HEK293 (cell line): ENCODE measurements around the gene SERTAD4.

Source experiments
- EGR2 ChIP-seq: fragments of 450-650 bp; formaldehyde crosslinking; IDR thresholded peaks from 2 replicates; pipeline ENCODE4 v1.5.1; 2016; ENCODE audit warnings: low read depth, missing biosample characterization, missing genetic modification characterization
- IKZF3 ChIP-seq: fragments of 450-650 bp; IDR thresholded peaks from 2 replicates; pipeline ENCODE4 v1.5.0; 2018; ENCODE audit warnings: missing biosample characterization, mild to moderate bottlenecking, missing genetic modification characterization, moderate library complexity
- KLF17 ChIP-seq: fragments of 450-650 bp; formaldehyde crosslinking; IDR thresholded peaks from 2 replicates; pipeline ENCODE4 v1.5.1; 2016; ENCODE audit warnings: missing biosample characterization, missing genetic modification characterization
- KLF9 ChIP-seq: fragments of 450-650 bp; formaldehyde crosslinking; IDR thresholded peaks from 2 replicates; pipeline ENCODE4 v1.5.1; 2016; ENCODE audit warnings: missing biosample characterization, missing genetic modification characterization, low read depth
- MEIS1 ChIP-seq: sonication (generic); formaldehyde crosslinking; IDR thresholded peaks from 2 replicates; pipeline ENCODE4 v1.8.1; 2022; ENCODE audit warnings: missing genetic modification reagents, mild to moderate bottlenecking, borderline replicate concordance
- PATZ1 ChIP-seq: fragments of 450-650 bp; formaldehyde crosslinking; IDR thresholded peaks from 2 replicates; pipeline ENCODE4 v1.5.1; 2016; ENCODE audit warnings: missing biosample characterization, missing genetic modification characterization
- PRDM1 ChIP-seq: fragments of 450-650 bp; formaldehyde crosslinking; IDR thresholded peaks from 2 replicates; pipeline ENCODE4; 2016; ENCODE audit warnings: missing biosample characterization, missing genetic modification characterization
- SP3 ChIP-seq: fragments of 450-650 bp; formaldehyde crosslinking; IDR thresholded peaks from 2 replicates; pipeline ENCODE4 v1.5.1; 2016; ENCODE audit warnings: missing biosample characterization, missing genetic modification characterization
- ZFHX2 ChIP-seq: fragments of 450-650 bp; formaldehyde crosslinking; conservative IDR thresholded peaks from 2 replicates; pipeline ENCODE4 v1.5.1; 2016; ENCODE audit warnings: missing biosample characterization, missing genetic modification characterization
- ZNF16 ChIP-seq: fragments of 450-650 bp; formaldehyde crosslinking; IDR thresholded peaks from 2 replicates; pipeline ENCODE4 v1.5.1; 2016; ENCODE audit warnings: low read depth, missing biosample characterization, missing genetic modification characterization
- ZNF175 ChIP-seq: fragments of 450-650 bp; formaldehyde crosslinking; IDR thresholded peaks from 2 replicates; pipeline ENCODE4 v1.5.1; 2016; ENCODE audit warnings: missing biosample characterization, missing genetic modification characterization
- ZNF2 ChIP-seq: fragments of 450-650 bp; formaldehyde crosslinking; IDR thresholded peaks from 2 replicates; pipeline ENCODE4 v1.5.1; 2016; ENCODE audit warnings: missing biosample characterization, missing genetic modification characterization
- ZNF211 ChIP-seq: fragments of 450-650 bp; formaldehyde crosslinking; IDR thresholded peaks from 2 replicates; pipeline ENCODE4 v1.5.1; 2016; ENCODE audit warnings: low read depth, missing biosample characterization, missing genetic modification characterization
- ZNF311 ChIP-seq: fragments of 450-650 bp; formaldehyde crosslinking; IDR thresholded peaks from 2 replicates; pipeline ENCODE4 v1.5.1; 2017; ENCODE audit warnings: missing biosample characterization, missing genetic modification characterization, borderline replicate concordance
- ZNF404 ChIP-seq: fragments of 450-650 bp; formaldehyde crosslinking; IDR thresholded peaks from 2 replicates; pipeline ENCODE4 v1.5.1; 2017; ENCODE audit warnings: missing biosample characterization, missing genetic modification characterization
- ZNF473 ChIP-seq: fragments of 450-650 bp; formaldehyde crosslinking; IDR thresholded peaks from 2 replicates; pipeline ENCODE4 v1.5.1; 2017; ENCODE audit warnings: missing biosample characterization, missing genetic modification characterization
- ZNF513 ChIP-seq: fragments of 450-650 bp; IDR thresholded peaks from 2 replicates; pipeline ENCODE4 v1.5.1; 2018; ENCODE audit warnings: missing biosample characterization, missing genetic modification characterization
- ZNF529 ChIP-seq: fragments of 450-650 bp; formaldehyde crosslinking; IDR thresholded peaks from 2 replicates; pipeline ENCODE4 v1.5.1; 2017; ENCODE audit warnings: missing genetic modification characterization, missing biosample characterization; ENCODE audit not compliant: insufficient replicate concordance
- ZNF560 ChIP-seq: fragments of 450-650 bp; formaldehyde crosslinking; IDR thresholded peaks from 2 replicates; pipeline ENCODE4 v1.5.1; 2017; ENCODE audit warnings: missing biosample characterization, missing genetic modification characterization, borderline replicate concordance
- ZNF571 ChIP-seq: fragments of 450-650 bp; formaldehyde crosslinking; IDR thresholded peaks from 2 replicates; pipeline ENCODE4 v1.5.0; 2017; ENCODE audit warnings: missing biosample characterization, missing genetic modification characterization
- ZNF658 ChIP-seq: fragments of 450-650 bp; formaldehyde crosslinking; IDR thresholded peaks from 2 replicates; pipeline ENCODE4; 2016; ENCODE audit warnings: missing biosample characterization, missing genetic modification characterization
- ZNF776 ChIP-seq: fragments of 450-650 bp; formaldehyde crosslinking; IDR thresholded peaks from 2 replicates; pipeline ENCODE4 v1.5.0; 2017; ENCODE audit warnings: missing biosample characterization, missing genetic modification characterization, borderline replicate concordance
- ZNF777 ChIP-seq: fragments of 450-650 bp; formaldehyde crosslinking; IDR thresholded peaks from 2 replicates; pipeline ENCODE4 v1.5.1; 2017; ENCODE audit warnings: missing biosample characterization, missing genetic modification characterization, borderline replicate concordance
- ZNF792 ChIP-seq: fragments of 450-650 bp; formaldehyde crosslinking; IDR thresholded peaks from 2 replicates; pipeline ENCODE4 v1.5.1; 2016; ENCODE audit warnings: missing biosample characterization, missing genetic modification characterization
- ZNF837 ChIP-seq: fragments of 450-650 bp; formaldehyde crosslinking; IDR thresholded peaks from 2 replicates; pipeline ENCODE4 v1.5.1; 2016; ENCODE audit warnings: missing biosample characterization, missing genetic modification characterization
- TF ChIP-seq, protein P1 (sequence below): fragments of 450-650 bp; formaldehyde crosslinking; IDR thresholded peaks from 2 replicates; pipeline ENCODE4 v1.5.1; 2016; ENCODE audit warnings: missing biosample characterization, missing genetic modification characterization
- TF ChIP-seq, protein P2 (sequence below): fragments of 450-650 bp; formaldehyde crosslinking; IDR thresholded peaks from 2 replicates; pipeline ENCODE4 v1.5.1; 2016; ENCODE audit warnings: missing biosample characterization, missing genetic modification characterization
- TF ChIP-seq, protein P3 (sequence below): fragments of 450-650 bp; formaldehyde crosslinking; conservative IDR thresholded peaks from 2 replicates; pipeline ENCODE4 v1.5.1; 2016; ENCODE audit warnings: low read depth, missing biosample characterization, missing genetic modification characterization

Gene SERTAD4

GRCh38 chr1:210236840-210237409 lies 4.3 kb downstream of the SERTAD4 start (continued):
- 0 out of 2 replicates have a peak, but pooled peaks have one; percentile 17 for TF ChIP-seq PATZ1
- TF ChIP-seq ZNF792 (tag by site-specific recombination): no peak
- TF ChIP-seq ZNF175 (tag by site-specific recombination): no peak
- no peak for TF ChIP-seq ZNF529 (tag by site-specific recombination)
- TF ChIP-seq ZNF16: peak; percentile 57; the same call in 1 of the 2 replicates
- TF ChIP-seq IKZF3 (tag by site-specific recombination): no peak
- no peak for TF ChIP-seq ZNF776 (tag by site-specific recombination)
- TF ChIP-seq ZNF658 (tag by site-specific recombination): no peak
- TF ChIP-seq ZNF211 (tag by site-specific recombination): no peak
- TF ChIP-seq ZNF837 (tag by site-specific recombination): no peak
- TF ChIP-seq, protein P1, sequence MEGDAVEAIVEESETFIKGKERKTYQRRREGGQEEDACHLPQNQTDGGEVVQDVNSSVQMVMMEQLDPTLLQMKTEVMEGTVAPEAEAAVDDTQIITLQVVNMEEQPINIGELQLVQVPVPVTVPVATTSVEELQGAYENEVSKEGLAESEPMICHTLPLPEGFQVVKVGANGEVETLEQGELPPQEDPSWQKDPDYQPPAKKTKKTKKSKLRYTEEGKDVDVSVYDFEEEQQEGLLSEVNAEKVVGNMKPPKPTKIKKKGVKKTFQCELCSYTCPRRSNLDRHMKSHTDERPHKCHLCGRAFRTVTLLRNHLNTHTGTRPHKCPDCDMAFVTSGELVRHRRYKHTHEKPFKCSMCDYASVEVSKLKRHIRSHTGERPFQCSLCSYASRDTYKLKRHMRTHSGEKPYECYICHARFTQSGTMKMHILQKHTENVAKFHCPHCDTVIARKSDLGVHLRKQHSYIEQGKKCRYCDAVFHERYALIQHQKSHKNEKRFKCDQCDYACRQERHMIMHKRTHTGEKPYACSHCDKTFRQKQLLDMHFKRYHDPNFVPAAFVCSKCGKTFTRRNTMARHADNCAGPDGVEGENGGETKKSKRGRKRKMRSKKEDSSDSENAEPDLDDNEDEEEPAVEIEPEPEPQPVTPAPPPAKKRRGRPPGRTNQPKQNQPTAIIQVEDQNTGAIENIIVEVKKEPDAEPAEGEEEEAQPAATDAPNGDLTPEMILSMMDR (tag by site-specific recombination): no peak
- TF ChIP-seq, protein P2, sequence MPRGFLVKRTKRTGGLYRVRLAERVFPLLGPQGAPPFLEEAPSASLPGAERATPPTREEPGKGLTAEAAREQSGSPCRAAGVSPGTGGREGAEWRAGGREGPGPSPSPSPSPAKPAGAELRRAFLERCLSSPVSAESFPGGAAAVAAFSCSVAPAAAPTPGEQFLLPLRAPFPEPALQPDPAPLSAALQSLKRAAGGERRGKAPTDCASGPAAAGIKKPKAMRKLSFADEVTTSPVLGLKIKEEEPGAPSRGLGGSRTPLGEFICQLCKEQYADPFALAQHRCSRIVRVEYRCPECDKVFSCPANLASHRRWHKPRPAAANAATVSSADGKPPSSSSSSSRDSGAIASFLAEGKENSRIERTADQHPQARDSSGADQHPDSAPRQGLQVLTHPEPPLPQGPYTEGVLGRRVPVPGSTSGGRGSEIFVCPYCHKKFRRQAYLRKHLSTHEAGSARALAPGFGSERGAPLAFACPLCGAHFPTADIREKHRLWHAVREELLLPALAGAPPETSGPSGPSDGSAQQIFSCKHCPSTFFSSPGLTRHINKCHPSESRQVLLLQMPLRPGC: no peak
- TF ChIP-seq, protein P3, sequence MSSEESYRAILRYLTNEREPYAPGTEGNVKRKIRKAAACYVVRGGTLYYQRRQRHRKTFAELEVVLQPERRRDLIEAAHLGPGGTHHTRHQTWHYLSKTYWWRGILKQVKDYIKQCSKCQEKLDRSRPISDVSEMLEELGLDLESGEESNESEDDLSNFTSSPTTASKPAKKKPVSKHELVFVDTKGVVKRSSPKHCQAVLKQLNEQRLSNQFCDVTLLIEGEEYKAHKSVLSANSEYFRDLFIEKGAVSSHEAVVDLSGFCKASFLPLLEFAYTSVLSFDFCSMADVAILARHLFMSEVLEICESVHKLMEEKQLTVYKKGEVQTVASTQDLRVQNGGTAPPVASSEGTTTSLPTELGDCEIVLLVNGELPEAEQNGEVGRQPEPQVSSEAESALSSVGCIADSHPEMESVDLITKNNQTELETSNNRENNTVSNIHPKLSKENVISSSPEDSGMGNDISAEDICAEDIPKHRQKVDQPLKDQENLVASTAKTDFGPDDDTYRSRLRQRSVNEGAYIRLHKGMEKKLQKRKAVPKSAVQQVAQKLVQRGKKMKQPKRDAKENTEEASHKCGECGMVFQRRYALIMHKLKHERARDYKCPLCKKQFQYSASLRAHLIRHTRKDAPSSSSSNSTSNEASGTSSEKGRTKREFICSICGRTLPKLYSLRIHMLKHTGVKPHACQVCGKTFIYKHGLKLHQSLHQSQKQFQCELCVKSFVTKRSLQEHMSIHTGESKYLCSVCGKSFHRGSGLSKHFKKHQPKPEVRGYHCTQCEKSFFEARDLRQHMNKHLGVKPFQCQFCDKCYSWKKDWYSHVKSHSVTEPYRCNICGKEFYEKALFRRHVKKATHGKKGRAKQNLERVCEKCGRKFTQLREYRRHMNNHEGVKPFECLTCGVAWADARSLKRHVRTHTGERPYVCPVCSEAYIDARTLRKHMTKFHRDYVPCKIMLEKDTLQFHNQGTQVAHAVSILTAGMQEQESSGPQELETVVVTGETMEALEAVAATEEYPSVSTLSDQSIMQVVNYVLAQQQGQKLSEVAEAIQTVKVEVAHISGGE: no peak
- TF ChIP-seq ZNF2 (tag by site-specific recombination): no peak
- no peak for TF ChIP-seq ZNF513 (tag by site-specific recombination)
- TF ChIP-seq ZNF571 (tag by site-specific recombination): no peak
- TF ChIP-seq ZFHX2 (tag by site-specific recombination): no peak
- no peak for TF ChIP-seq PRDM1
- no peak for TF ChIP-seq ZNF473 (tag by site-specific recombination)
- TF ChIP-seq ZNF311 (tag by site-specific recombination): no peak
- no peak for TF ChIP-seq MEIS1 (CRISPR knock-in tag)
- no peak for TF ChIP-seq EGR2 (tag by site-specific recombination)
- TF ChIP-seq SP3 (tag by site-specific recombination): no peak; the same call in 1 of the 2 replicates
- no peak for TF ChIP-seq ZNF777 (tag by site-specific recombination)
- TF ChIP-seq ZNF560: no peak
- peak; percentile 13; the same call in 1 of the 2 replicates for TF ChIP-seq KLF17 (tag by site-specific recombination)
- TF ChIP-seq ZNF404 (tag by site-specific recombination): no peak
- no peak for TF ChIP-seq KLF9
